HL-60 (cell line): ENCODE measurements around the gene WSB2.

ENCODE experiments used
- DNase-seq, 2 experiments: peaks; one replicate each; pipeline ENCODE4 v3.0.0-alpha.2; 2010 to 2020; ENCODE audit warnings: low read depth in 1 of 2, low spot score in 1 of 2
- H3K27ac ChIP-seq: fragments of 250-450 bp; sonication (Bioruptor Pico); replicated peaks from 2 replicates; pipeline ENCODE4 v1.5.1; 2020; ENCODE audit warnings: mild to moderate bottlenecking, moderate library complexity
- H3K27me3 ChIP-seq: fragments of 250-450 bp; sonication (Bioruptor Pico); 2 replicates; pipeline ENCODE4 v1.5.1; 2021; ENCODE audit warnings: mild to moderate bottlenecking, moderate library complexity; ENCODE audit not compliant: insufficient read depth, poor library complexity, severe bottlenecking
- H3K4me3 ChIP-seq: replicated peaks from 2 replicates; pipeline ENCODE4 v1.5.1; 2011; ENCODE audit warnings: mild to moderate bottlenecking, control low read depth, low read length; ENCODE audit not compliant: insufficient read depth
- GABPA ChIP-seq: IDR thresholded peaks from 2 replicates; pipeline ENCODE4 v1.6.1; 2012; ENCODE audit warnings: low read depth
- POLR2AphosphoS5 ChIP-seq: IDR thresholded peaks from 2 replicates; pipeline ENCODE4 v1.6.1; 2012; ENCODE audit warnings: low read depth
- SPI1 ChIP-seq: IDR thresholded peaks from 2 replicates; pipeline ENCODE4 v1.6.1; 2012; ENCODE audit warnings: low read depth, mild to moderate bottlenecking, borderline replicate concordance
- TF ChIP-seq, protein P1 (sequence below): IDR thresholded peaks from one replicate; pipeline ENCODE4 v1.5.1; 2011; ENCODE audit warnings: low read length, control low read depth, inconsistent platforms; ENCODE audit not compliant: insufficient read depth
- TF ChIP-seq, protein P2 (sequence below): IDR thresholded peaks from 2 replicates; pipeline ENCODE4 v1.6.1; 2012; ENCODE audit warnings: low read depth; ENCODE audit not compliant: insufficient replicate concordance

WSB2 gene

DNA sequence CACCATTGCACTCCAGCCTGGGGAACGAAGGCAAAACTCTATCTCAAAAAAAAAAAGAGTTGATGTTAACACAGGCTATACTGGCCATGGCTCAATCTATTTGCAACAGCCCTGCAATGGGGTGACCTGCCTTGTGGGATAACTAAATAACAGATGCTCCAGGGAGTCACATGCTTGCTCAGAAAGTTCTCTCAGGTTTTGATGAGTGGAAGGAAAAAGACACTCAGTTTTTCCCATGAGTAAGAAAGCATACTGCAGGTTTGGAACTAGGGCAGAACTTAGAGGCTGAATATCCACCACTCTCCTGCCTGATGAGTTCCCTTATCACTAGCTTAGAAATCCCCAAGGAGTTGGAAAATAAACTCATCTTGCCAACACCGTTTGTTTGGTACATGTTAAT is 16.9 kb downstream of the WSB2 start:
- Histone ChIP-seq H3K27me3 (no peaks in the 10 kb centered on the region), H3K27ac (no peak overlapping the region), H3K4me3 (no peak overlapping the region)
- DNase-seq, result no peak
- TF ChIP-seq GABPA (no peak), POLR2AphosphoS5 (no peak), SPI1 (no peak)
- TF ChIP-seq, protein P1, sequence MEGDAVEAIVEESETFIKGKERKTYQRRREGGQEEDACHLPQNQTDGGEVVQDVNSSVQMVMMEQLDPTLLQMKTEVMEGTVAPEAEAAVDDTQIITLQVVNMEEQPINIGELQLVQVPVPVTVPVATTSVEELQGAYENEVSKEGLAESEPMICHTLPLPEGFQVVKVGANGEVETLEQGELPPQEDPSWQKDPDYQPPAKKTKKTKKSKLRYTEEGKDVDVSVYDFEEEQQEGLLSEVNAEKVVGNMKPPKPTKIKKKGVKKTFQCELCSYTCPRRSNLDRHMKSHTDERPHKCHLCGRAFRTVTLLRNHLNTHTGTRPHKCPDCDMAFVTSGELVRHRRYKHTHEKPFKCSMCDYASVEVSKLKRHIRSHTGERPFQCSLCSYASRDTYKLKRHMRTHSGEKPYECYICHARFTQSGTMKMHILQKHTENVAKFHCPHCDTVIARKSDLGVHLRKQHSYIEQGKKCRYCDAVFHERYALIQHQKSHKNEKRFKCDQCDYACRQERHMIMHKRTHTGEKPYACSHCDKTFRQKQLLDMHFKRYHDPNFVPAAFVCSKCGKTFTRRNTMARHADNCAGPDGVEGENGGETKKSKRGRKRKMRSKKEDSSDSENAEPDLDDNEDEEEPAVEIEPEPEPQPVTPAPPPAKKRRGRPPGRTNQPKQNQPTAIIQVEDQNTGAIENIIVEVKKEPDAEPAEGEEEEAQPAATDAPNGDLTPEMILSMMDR, result no peak
- TF ChIP-seq, protein P2, sequence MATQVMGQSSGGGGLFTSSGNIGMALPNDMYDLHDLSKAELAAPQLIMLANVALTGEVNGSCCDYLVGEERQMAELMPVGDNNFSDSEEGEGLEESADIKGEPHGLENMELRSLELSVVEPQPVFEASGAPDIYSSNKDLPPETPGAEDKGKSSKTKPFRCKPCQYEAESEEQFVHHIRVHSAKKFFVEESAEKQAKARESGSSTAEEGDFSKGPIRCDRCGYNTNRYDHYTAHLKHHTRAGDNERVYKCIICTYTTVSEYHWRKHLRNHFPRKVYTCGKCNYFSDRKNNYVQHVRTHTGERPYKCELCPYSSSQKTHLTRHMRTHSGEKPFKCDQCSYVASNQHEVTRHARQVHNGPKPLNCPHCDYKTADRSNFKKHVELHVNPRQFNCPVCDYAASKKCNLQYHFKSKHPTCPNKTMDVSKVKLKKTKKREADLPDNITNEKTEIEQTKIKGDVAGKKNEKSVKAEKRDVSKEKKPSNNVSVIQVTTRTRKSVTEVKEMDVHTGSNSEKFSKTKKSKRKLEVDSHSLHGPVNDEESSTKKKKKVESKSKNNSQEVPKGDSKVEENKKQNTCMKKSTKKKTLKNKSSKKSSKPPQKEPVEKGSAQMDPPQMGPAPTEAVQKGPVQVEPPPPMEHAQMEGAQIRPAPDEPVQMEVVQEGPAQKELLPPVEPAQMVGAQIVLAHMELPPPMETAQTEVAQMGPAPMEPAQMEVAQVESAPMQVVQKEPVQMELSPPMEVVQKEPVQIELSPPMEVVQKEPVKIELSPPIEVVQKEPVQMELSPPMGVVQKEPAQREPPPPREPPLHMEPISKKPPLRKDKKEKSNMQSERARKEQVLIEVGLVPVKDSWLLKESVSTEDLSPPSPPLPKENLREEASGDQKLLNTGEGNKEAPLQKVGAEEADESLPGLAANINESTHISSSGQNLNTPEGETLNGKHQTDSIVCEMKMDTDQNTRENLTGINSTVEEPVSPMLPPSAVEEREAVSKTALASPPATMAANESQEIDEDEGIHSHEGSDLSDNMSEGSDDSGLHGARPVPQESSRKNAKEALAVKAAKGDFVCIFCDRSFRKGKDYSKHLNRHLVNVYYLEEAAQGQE, result no peak

DNA sequence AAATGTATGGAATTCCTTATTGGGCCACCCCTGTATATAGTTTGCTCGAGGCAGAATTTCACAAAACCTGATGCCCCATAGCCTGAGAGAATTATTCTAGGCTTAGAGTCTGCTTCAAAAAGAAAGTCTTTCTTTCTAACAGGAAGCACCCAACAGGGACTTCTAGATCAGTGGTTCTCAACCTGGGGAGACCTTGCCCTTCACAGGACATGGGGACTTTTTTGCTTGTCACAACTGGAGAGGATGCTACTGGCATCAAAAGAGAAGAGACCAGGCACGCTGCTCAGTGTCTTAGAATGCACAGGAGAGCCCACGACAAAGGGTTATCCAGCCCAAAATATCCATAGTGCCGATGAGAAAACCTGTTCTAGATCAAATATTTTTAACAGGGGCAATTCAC is 18.9 kb downstream of the WSB2 start:
- TF ChIP-seq, protein P1, result no peak
- TF ChIP-seq POLR2AphosphoS5 (no peak), GABPA (no peak), SPI1 (no peak)
- TF ChIP-seq, protein P2, result no peak
- H3K4me3 ChIP-seq, result no peak overlapping the region
- no peak overlapping the region for H3K27ac ChIP-seq
- DNase-seq, result no peak
- H3K27me3 ChIP-seq, result no peaks in the 10 kb centered on the region

DNA sequence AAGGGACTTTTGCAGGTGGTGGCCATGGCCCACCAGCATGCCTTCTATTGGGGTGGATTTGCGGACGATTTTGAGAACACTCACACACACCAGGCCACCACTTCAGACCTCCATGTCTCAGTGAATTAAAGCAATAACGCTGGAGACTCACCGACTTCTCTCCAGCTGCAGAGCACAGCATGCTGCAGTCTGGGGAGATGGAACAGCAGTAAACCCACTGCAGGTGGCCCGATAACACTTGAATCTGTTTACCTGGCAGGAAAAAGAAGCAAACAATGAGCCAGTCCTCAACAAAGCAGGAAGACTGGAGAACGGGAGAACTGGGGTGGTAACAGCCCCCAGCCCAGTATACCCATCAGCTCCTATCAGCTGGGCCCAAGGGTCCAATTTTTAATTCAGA is 22.8 kb downstream of the WSB2 start:
- Histone ChIP-seq H3K4me3 (no peak overlapping the region), H3K27me3 (no peaks in the 10 kb centered on the region), H3K27ac (no peak overlapping the region)
- no peak for DNase-seq
- TF ChIP-seq SPI1, result no peak
- TF ChIP-seq, protein P1, result no peak
- TF ChIP-seq, protein P2, result no peak
- no peak for TF ChIP-seq POLR2AphosphoS5
- TF ChIP-seq GABPA, result no peak
